GM10266 (cell line): Measurements from ENCODE around the gene SLC2A8.
A peak's percentile ranks its signal among the peaks of the same experiment; 100 is the strongest.

Source experiments
- DNase-seq: peaks from one replicate; pipeline ENCODE4 v3.0.0; 2012; ENCODE audit errors: extremely low spot score
- CTCF ChIP-seq: IDR thresholded peaks from 2 replicates; pipeline ENCODE4 v1.5.1; 2012; ENCODE audit warnings: mild to moderate bottlenecking, low read depth; ENCODE audit not compliant: control insufficient read depth, insufficient read depth; ENCODE audit errors: missing control alignments

Gene SLC2A8, protein sequence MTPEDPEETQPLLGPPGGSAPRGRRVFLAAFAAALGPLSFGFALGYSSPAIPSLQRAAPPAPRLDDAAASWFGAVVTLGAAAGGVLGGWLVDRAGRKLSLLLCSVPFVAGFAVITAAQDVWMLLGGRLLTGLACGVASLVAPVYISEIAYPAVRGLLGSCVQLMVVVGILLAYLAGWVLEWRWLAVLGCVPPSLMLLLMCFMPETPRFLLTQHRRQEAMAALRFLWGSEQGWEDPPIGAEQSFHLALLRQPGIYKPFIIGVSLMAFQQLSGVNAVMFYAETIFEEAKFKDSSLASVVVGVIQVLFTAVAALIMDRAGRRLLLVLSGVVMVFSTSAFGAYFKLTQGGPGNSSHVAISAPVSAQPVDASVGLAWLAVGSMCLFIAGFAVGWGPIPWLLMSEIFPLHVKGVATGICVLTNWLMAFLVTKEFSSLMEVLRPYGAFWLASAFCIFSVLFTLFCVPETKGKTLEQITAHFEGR

GRCh38 chr9:127396808-127397645 is at the start of gene SLC2A8:
SLC2A8 (plus strand) TSS chr9:127397169; CDS start chr9:127397231, 62 bp downstream.
- TF ChIP-seq CTCF: no peak
- peak; percentile 97 for DNase-seq

DNA sequence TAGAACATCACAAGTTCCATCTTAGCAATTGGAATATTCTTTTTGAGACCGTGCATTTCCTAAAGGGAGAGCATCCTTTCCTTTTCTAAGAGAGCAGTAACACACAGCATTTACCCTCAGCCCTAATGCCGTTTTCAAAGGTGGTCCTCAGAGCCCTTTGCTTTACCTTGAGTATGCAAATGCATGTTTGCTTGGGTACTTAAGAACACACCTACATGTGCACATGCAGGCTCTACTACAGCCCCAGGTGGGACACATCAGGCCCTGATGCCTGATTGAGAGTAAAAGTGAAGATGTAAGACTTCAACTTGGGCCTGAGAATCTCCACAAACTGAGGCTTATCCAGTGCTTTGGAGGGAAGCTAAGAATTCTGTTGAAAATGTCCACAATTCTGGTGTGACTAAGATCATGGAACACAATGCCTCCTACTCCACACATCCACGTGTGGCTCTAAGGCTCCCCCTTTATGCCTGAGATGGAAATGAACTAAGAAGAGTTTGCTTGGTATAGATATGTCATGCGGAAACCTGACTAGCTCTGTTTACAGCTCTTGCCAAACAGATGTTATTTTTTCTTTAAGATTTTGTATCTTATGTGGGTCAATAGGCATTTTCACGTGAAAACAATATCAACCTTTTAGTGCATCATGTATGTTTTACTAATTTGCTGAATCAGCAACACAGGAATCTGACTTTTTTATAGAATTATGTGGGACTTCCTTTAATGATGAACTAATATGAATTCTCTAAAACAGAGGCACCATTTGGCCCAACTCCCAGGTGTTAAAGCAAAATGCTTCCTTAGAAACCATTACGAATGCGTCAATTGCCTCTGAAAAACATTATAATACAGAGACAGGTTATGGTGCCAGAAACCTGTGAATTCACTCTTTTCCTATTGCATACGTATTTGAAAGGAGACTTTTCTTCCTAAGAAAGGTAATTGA is 48.9 kb upstream of the SLC2A8 start:
- peak; percentile 28 for DNase-seq
- TF ChIP-seq CTCF: peak; percentile 61

GRCh38 chr9:127349483-127350113 is 47.4 kb upstream of the SLC2A8 start:
- no peak for DNase-seq
- no peak for TF ChIP-seq CTCF

DNA sequence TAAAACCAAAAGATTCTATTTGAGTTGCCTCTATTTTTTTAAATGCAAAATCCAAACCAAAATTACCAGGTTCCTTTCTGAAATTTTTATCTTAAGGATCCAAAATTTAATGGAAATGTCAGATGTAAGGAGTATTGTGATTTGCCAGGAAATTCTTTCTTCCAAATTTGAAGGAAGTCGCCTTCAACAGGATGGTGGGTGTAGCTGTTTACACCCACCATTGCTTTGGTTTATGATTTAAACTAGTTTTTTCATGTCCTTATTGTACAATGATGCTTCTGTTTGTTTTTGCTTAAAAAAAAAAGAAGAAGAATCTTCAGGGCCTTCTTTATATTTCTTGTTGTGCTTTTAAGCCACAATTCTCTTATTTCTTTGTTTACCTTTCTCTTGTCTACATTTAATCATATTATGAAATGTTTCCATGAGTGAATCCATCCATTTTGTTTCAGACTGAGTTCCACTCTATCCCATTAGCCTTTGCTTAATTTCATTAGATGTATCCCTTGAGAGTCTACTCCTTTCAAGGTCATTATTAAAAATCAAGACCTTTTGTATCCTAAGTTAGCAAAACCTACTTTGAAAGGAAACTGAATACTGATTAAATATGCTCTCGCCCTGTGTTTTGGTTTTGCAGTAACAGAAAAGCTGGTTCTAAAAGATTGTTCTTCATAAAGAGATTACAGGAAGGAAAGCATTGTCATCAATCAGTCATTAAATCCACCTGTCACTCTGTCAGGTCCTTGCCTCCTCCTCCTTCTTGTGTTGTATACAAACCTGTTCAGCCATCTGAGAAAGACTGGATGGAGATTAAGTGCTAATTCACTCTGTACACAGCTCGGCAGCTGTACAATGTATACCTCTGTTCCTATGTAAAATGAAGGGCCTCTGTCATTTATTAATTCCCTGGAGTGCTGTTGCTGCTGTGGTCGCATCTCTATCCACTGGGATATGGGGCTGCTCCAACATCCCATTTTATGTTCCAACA is 45.5 kb upstream of the SLC2A8 start:
- no peak for TF ChIP-seq CTCF
- DNase-seq: no peak

- no peak for TF ChIP-seq CTCF
- no peak for DNase-seq
These were observed 43.1 kb upstream of the SLC2A8 start for GRCh38 chr9:127353882-127354281.

- TF ChIP-seq CTCF: no peak
- no peak for DNase-seq
These were observed 40.1 kb upstream of the SLC2A8 start for GRCh38 chr9:127356906-127357305.
